Kidney (tissue), 14 donors: ENCODE data around the gene UBE2F. TPM values are rescaled to one million over a fixed set of nuclear protein-coding genes. Genes with fewer than 3 reads are reported as not detected.

Experiments used
- DNase-seq, 5 donors: peaks; one replicate each; pipeline ENCODE4 v3.0.0-alpha.2; 2013 to 2020
- FAIRE-seq: peaks from 2 replicates; lab custom pipeline; 2012; peaks lifted over from hg19 to GRCh38; lab: Jason Lieb, UNC
- H3K27ac ChIP-seq, 2 donors: one replicate each; pipeline ENCODE4 v1.7.0; 2013; ENCODE audit warnings: low read depth in 2 of 2, low read length in 2 of 2, inconsistent platforms in 1 of 2
- H3K27me3 ChIP-seq: one replicate; pipeline ENCODE4 v1.7.1; 2013; ENCODE audit warnings: low read length, inconsistent platforms; ENCODE audit not compliant: control insufficient read depth, insufficient read depth
- H3K36me3 ChIP-seq, 3 donors: one replicate each; pipeline versions ENCODE4 v1.7.0 to v1.7.1; 2013; ENCODE audit warnings: low read length in 3 of 3, control low read depth in 1 of 3, inconsistent platforms in 1 of 3; ENCODE audit not compliant: insufficient read depth in 3 of 3, control insufficient read depth in 2 of 3
- H3K4me1 ChIP-seq, 3 donors: one replicate each; pipeline versions ENCODE4 v1.7.0 to v1.7.1; 2013; ENCODE audit warnings: low read length in 3 of 3, inconsistent platforms in 1 of 3, low read depth in 1 of 3; ENCODE audit not compliant: control insufficient read depth in 2 of 3, insufficient read depth in 2 of 3
- H3K4me3 ChIP-seq, 3 donors: one replicate each; pipeline versions ENCODE4 v1.7.0 to v1.8.1; 2013; ENCODE audit warnings: low read length in 3 of 3, control low read depth in 1 of 3, inconsistent platforms in 1 of 3
- H3K9ac ChIP-seq, 3 donors: one replicate each; pipeline versions ENCODE4 v1.7.0 to v1.7.1; 2013; ENCODE audit warnings: low read length in 3 of 3, control low read depth in 1 of 3, inconsistent platforms in 1 of 3
- H3K9me3 ChIP-seq, 3 donors: one replicate each; pipeline versions ENCODE4 v1.7.0 to v1.7.1; 2013; ENCODE audit warnings: low read length in 3 of 3, control low read depth in 1 of 3, inconsistent platforms in 1 of 3; ENCODE audit not compliant: control insufficient read depth in 2 of 3, insufficient read depth in 1 of 3
- CTCF ChIP-seq: IDR thresholded peaks from 3 replicates; pipeline ENCODE4 v1.5.1; 2012; ENCODE audit warnings: mild to moderate bottlenecking, moderate library complexity, borderline replicate concordance; ENCODE audit not compliant: insufficient read depth; ENCODE audit errors: extremely low read depth
- intact Hi-C: fragments of 100-400 bp; cut with DNase I; formaldehyde crosslinking; loops from one replicate; pipeline ENCODE4 v1.11.1; 2022
- polyA plus RNA-seq: library from polyadenylated mRNA; stranded (reverse); fragments of 350-450 nt; fragmentation: Illumina TruSeq; extraction: RNeasy Lipid Tissue Mini Kit (QIAGEN cat#74804); gene quantifications from one replicate; pipeline ENCODE4 v1.2.3, GENCODE V29; 2014; ENCODE audit warnings: low read depth, low replicate concordance; ENCODE audit not compliant: insufficient read depth
- total RNA-seq: library from RNA; stranded (reverse); fragmentation: NEBNext Ultra II Directional; extraction: Animal tissue kit (Norgen Biotek cat#: 25700); gene quantifications from one replicate; pipeline ENCODE4 v1.2.1, GENCODE V29; 2021
- donor health status: control.
- donor health status: control.
- donor health status: control.
- donor health status: control.
- donor health status: control.
- donor health status: DM: yes; HTN: yes; CAD: no.
- donor health status: Normal renal cell carcinoma (clear cell type).

The UBE2F gene
- total and polyA plus RNA-seq, 2 donors from 2014 or later: 34.5 to 68.7 TPM

- intact Hi-C loops: no loop called here
- Histone ChIP-seq H3K9ac (no peak overlapping the region), H3K4me1 (no peaks in the 10 kb centered on the region), H3K36me3 (peaks cover 0 to 2% (median 0%) of the 10 kb centered on the region in 3 donors), H3K27ac (no peak overlapping the region), H3K27me3 (no peaks in the 10 kb centered on the region), H3K9me3 (no peaks in the 10 kb centered on the region), H3K4me3 (no peak overlapping the region)
- FAIRE-seq: no peak
- DNase-seq: no peak
- no peak for TF ChIP-seq CTCF
Observed at GRCh38 chr2:238007924-238008323, 41.1 kb downstream of the UBE2F start.

DNA sequence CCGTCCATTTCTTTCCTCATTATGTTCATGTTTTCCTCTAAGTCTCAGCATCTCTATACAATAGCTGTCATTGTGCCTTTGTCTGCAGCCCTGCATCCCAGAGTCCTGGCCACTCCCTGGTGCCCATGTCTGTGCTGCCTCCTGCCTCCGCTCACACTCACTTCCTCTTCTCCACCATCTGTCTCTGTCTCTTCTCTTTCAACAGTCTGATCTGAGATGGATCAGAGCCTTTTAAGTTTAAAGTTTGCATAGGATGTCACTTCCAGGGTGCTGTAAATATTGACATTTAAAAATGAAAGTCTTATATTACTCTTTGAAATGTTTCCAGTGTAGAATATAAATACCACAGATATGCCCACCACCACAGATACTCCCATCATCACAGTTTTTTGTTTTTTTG, 42.7 kb downstream of the UBE2F start:
- no peak for TF ChIP-seq CTCF
- intact Hi-C loops: no loop called here
- H3K27me3 ChIP-seq: no peaks in the 10 kb centered on the region
- no peak for DNase-seq
- no peaks in the 10 kb centered on the region for H3K9me3 ChIP-seq
- FAIRE-seq: no peak
- no peak overlapping the region for H3K27ac ChIP-seq
- H3K4me1 ChIP-seq: no peaks in the 10 kb centered on the region
- H3K4me3 ChIP-seq: no peak overlapping the region
- peaks cover 0 to 2% (median 0%) of the 10 kb centered on the region in 3 donors for H3K36me3 ChIP-seq
- no peak overlapping the region for H3K9ac ChIP-seq

- H3K9ac ChIP-seq: no peak overlapping the region
- FAIRE-seq: no peak
- TF ChIP-seq CTCF: no peak
- no peak for DNase-seq
- H3K27me3 ChIP-seq: no peaks in the 10 kb centered on the region
- intact Hi-C loops: no loop called here
- no peaks in the 10 kb centered on the region for H3K9me3 ChIP-seq
- H3K27ac ChIP-seq: no peak overlapping the region
- peaks cover 0 to 2% (median 0%) of the 10 kb centered on the region in 3 donors for H3K36me3 ChIP-seq
- H3K4me3 ChIP-seq: no peak overlapping the region
- no peaks in the 10 kb centered on the region for H3K4me1 ChIP-seq
Observed at GRCh38 chr2:238010572-238010971, 43.8 kb downstream of the UBE2F start.

DNA sequence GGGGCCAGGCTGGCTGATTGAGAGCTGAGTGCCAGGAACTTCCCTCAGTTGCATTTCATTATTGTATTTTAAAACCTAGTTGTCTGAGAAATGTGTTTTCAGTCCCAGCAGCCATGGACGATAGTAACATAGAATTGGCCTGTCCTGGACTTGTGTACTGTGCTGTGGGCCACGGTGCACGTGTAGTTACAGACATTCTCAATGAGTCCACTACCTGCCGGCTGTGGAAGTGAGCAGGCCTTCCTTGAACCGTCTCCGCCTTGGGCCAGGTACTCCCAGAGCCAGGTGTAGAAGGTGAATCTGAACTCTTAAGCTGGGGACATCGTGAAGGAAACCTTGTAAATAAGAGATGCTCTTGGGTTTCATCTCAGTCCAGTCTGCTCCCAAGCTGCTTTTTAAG, 47.0 kb downstream of the UBE2F start:
- intact Hi-C loops: no loop called here
- DNase-seq (no peak), FAIRE-seq (no peak)
- H3K4me1 ChIP-seq: no peaks in the 10 kb centered on the region
- H3K27ac ChIP-seq: no peak overlapping the region
- H3K9ac ChIP-seq: no peak overlapping the region
- TF ChIP-seq CTCF: no peak
- H3K9me3 ChIP-seq: no peaks in the 10 kb centered on the region
- H3K4me3 ChIP-seq: no peak overlapping the region
- no peaks in the 10 kb centered on the region for H3K27me3 ChIP-seq
- H3K36me3 ChIP-seq: no peaks in the 10 kb centered on the region
